Sciatic nerve (tissue), 2 donors: ENCODE results near the gene LEPROT. TPM values are rescaled to one million over a fixed set of nuclear protein-coding genes. Genes with fewer than 3 reads are reported as not detected.
A peak's percentile ranks its signal among the peaks of the same experiment; 100 is the strongest.

ENCODE experiments used
- ATAC-seq: fragments of 200-7000 bp; cut with Tn5 transposase; one replicate; pipeline ENCODE4 v1.9.1; 2020; ENCODE audit warnings: mild to moderate bottlenecking, moderate library complexity
- DNase-seq: peaks from one replicate; pipeline ENCODE4 v3.0.0-alpha.2; 2020; ENCODE audit warnings: low spot score
- intact Hi-C: fragments of 100-400 bp; cut with DNase I; formaldehyde crosslinking; loops from one replicate; pipeline ENCODE4 v1.14.2; 2022
- total RNA-seq: library from RNA; stranded (reverse); fragmentation: NEBNext Ultra II Directional; extraction: Animal tissue kit (Norgen Biotek cat#: 25700); gene quantifications from one replicate; pipeline ENCODE4 v1.2.1, GENCODE V29; 2021
- donor health status: DM: no; HTN: no; CAD: no.
- donor health status: DM: no; HTN: no; CAD: no.

Gene LEPROT
- total RNA-seq, 1 donor from 2014 or later, result 97.5 TPM

DNA sequence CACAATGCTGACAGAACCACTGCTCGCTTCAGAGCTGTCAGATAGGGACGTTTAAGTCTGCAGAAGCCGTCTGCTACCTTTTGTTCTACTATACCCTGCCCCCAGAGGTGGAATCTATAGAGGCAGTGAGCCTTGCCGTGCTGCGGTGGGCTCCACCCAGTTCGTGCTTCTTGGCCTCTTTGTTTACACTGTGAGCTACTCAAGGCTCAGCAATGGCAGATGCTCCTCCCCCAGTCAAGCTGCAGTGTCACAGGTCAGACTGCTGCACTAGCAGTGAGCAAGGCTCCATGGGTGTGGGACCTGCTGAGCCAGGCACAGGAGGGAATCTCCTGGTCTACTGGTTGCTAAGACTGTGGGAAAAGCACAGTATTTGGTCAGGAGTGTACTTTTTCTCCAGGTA lies 47.1 kb downstream of the LEPROT start:
- intact Hi-C loops, result no loop called here
- ATAC-seq, result no peak
- DNase-seq, result no peak

DNA sequence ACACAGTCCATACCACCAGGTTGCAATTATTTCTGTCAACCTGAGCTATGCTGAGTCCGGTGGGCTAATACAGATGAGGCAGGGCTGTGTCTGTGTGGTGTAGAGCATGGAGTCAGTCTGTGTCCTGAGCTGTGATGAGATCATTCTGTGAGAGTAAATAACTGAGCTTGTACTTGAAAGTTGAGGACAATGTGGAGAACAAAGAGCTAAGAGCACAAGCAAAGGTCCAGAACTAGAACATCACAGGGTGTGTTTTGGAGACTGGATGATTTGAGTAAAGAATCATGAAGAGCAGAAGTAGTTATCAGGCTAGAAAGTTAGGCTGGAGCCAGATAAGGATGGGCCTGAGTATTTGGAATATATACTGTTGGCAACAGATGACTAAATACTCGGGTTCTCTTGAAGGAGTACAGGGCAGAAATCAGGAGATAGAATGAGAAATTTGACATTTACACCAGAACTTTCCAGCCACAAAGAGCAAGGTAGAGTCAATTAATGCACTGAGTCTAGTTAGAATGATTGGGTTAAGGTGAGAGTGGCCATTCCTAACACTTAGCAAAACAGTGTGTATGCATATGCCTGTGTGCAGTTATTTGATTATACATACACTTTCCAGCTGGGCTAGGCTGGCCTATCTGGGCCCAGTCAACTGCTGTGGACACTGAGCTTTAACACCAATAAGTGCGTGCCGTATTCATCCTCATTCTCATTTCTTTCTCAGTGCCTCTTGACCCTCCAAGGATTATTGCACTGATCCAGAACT lies 48.8 kb downstream of the LEPROT start:
- ATAC-seq, result peak; percentile 7

DNA sequence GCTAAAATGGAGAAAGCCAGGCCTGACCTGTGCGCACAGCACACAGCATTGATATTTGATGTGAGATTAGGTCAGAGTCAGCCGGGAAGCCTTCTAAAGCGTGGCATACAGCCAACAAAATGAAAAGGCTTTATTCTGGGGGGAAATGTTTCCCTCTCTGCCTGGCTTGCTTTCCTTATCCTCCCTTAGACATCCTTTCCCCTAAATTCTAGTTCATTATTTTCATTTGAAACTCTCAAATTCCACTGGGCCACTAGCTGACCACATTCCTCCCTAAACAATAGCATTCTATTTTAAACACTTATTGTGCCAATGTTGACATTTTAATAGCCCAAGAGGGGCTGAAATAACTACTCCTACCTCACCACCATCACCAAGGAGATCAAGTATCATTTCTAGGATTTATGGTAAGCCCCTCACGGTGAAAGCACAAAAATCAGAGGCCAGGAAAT lies 49.4 kb downstream of the LEPROT start:
- ATAC-seq (peak; percentile 74), DNase-seq (no peak)
- intact Hi-C loops, result no loop called here

More for the DNA sequence above, 48.8 kb downstream of the LEPROT start:
- DNase-seq, result no peak
- intact Hi-C loops, result no loop called here

DNA sequence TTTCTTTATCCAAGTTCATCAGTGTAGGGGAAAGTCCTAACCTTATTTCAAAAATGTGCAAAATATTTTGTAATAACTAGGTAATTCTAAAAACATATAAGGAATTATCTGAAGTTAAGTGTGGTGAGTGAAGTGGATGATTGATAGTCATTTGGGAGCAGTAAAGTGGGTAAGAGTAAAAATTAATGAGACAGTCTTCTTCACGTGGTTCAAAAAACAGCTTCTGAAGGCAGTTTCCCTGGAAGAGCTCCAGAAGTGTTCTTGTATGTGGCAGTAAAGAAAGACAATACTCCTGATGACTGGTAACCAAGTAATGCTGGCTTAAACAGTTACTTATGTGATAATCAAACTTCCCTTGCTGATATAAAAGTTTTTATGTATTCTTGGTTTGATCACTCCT lies 50.3 kb downstream of the LEPROT start:
- intact Hi-C loops, result no loop called here
- ATAC-seq, result no peak
- no peak for DNase-seq

DNA sequence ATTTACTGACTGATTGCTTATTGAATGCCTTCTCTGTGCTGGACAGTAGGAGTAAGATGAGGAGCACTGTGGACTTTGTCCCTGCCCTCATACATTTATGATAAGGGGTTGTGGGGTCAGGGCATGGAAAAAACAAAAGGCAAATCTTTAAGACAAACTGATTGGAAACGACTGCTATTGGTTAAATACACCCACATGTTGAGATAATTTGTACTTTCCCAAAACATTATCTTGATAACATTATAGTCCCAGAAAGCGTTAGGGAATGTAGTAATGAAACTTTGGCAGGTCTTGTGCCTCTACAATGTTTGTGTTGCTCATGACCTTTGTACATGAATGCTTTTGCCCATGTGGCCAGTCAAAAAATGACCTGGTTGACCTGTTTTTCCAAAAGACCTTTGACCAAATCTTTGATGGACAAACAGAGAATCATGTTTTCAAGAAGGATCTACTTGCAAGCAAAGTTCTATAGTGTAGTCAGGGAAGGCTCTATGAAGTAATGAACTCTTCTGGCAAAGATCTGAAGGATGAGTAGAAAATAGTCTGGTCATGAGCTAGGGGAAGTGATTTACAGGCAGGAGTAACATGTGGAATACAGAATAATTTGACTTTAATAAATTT lies 50.9 kb downstream of the LEPROT start:
- DNase-seq (no peak), ATAC-seq (peak; percentile 81)
- intact Hi-C loops, result no loop called here

DNA sequence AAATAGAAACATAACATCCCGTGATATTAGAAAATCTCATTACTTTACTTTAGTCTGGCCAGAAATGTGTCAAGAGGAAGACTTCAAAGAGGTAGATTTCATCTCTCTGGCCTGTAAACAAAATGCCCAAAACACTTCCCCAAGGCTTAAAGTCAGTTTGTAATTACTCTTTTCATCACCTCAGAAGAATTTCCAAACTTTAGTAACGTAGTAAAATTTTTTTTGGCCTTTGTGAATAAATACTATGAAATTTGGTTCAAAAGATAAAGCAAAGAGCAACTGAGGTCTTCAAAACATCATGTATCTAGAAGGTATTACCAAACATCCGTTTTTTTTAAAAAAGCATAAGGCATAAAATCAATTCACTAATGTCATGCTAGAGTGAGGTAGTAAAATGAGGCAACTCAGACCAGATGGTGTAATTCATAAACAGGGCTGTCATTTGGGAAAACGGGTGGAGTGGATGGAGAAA lies 51.4 kb downstream of the LEPROT start:
- ATAC-seq (peak; percentile 79), DNase-seq (no peak)
- intact Hi-C loops, result no loop called here

DNA sequence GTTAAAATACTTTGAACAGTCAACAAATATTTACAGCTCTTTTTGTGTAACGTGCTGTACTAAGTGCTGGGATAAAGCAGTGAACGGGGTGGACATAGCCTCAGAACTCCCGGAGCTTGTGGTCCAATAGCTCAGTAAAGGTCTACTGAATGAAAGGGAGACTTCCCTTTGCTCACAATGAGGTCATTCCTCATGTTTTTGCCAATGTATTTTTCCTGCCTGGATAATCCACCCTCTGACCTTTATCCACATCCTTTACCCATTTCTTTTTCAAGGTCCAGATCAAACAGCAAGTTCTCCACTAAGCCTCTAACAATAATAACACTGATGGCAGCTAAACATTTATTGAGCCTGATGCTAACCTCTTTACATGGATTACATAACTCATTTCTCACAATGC lies 55.9 kb downstream of the LEPROT start:
- intact Hi-C loops, result no loop called here
- no peak for DNase-seq
- ATAC-seq, result no peak

DNA sequence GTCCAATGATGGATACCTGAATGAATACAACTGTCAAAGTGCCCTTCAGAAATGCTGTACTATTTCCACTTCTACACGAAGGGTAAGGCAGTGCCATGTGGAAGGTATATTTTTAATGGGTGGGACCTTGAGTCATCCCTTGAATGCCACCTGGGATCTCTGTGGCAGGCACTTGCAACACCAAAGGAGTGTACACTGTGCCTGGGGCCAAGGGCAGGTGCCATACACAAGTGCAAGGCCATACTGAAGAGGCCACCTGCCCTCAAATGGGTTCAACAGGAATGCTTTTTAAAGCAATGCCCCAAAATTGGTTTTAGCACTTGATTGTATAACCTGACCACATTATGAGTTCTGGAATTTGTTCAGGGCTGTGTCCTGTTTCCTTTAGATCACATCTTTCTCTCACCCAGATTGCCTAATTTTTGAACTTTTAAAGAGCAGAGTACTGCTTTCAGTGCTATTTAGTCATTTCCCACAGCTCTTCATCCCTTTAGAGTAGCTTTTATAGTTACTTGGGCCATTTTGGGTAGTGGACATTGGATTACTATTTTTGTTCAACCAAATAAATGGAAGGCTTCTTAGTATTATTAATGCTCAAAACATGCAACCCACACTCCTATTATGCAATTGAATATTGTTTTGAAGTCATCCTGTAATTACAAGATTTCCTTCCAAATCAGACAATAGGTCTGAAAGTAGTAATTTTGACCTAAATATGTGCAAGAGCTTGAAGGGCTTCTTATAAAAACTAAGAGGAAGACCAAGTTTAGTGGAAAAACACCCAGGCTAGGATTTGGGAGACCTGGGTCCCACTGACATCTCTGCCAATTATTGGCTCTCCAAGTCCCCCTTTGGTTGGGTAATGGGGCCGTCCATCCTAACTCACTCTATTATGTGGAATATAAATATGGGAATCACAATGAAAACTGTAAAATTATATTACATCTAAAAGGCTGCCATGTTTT lies 57.2 kb downstream of the LEPROT start:
- ATAC-seq (peak; percentile 66), DNase-seq (no peak)
- intact Hi-C loops, result no loop called here

DNA sequence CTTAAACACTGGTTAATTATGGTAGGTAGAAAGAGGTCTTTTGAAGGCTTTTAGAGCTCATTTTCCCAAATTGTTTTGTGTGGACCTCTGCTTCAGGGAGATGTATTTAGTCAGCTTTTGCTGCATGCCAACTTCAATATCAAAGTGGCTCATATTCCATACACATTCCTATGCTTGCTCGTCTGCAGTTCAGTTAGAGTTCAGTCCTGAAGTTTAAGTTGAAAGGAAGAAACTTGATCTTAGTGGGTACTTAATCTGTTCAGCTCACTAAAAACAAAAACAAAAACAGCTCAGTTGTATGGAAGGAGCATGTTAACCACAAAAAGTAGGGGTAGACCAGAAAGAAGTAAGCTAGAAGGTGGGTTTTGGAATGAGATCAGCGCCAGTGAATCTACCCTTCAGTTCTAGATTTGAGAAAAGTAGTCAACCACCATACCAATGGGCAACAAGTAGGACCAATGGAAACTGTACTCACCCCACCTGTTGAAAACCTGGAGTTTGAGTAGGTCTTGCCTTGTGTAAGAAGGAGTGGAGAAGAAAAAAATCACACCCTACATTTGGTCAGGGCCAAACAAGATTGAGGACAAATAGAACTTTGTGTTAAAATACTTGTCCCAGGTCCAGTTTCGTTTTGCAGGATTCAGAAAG lies 58.0 kb downstream of the LEPROT start:
- no peak for DNase-seq
- ATAC-seq, result peak; percentile 41
- intact Hi-C loops, result no loop called here

DNA sequence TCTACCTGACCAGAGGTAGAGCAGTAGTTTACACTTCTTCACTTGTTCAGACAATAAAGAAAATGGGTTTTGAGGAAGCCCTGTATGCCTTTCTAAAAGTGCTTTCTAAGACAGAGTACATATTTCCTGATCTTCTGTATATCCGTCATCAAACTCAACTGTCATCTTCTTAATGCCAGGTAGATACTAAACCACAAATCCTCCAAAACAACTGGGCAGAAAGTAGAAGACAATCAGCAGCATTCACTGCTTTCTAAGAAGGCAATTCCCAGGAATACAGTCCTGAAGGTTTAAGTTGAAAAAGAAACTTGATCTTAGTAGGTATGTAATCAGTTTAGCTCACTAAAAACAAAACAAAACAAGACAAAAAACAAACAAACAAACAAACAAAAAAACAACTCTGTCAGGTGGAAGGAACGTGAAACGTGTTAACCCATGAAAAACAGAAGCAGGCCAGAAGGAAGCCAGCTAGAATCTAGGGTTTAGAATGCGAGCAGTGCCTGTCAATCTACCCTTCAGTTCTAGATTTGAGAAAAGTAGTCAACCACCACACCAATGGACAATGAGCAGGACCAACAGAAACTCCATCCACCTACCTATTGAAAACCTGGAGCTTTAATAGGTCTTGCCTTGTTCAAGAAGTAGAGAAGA lies 59.2 kb downstream of the LEPROT start:
- DNase-seq, result no peak
- no peak for ATAC-seq
- intact Hi-C loops, result no loop called here

DNA sequence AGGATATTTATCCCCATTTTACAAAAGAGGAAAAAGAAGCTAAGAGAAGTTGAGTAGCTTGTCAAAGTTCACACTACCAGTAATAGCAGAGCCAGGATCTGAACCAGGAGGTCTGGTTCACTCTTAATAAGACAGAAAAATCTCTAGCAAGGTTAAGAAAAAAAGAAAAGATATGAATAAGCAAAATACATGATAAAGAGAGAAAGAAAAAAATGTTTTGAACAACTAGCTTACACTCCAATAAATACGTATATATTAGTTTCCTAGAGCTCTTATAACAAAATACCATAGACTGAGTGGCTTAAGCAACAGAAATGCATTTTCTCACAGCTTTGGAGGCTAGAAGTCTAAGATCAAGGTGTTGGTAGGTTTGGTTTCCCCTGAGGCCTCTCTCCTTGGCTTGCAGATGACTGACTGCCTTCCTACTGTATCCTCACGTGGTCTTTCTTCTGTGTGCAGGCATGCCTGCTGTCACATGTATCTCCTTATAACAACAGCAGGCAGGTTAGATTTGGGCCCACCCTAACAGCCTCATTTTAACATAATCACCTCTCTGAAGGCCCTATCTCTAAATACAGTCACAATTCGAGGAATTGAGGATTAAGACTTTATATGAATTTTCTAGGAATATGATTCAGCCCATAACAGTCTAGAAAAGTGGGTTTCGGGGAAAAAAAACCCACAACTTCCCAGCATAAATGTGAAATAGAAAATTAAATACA lies 60.4 kb downstream of the LEPROT start:
- ATAC-seq (no peak), DNase-seq (no peak)
- intact Hi-C loops, result no loop called here

DNA sequence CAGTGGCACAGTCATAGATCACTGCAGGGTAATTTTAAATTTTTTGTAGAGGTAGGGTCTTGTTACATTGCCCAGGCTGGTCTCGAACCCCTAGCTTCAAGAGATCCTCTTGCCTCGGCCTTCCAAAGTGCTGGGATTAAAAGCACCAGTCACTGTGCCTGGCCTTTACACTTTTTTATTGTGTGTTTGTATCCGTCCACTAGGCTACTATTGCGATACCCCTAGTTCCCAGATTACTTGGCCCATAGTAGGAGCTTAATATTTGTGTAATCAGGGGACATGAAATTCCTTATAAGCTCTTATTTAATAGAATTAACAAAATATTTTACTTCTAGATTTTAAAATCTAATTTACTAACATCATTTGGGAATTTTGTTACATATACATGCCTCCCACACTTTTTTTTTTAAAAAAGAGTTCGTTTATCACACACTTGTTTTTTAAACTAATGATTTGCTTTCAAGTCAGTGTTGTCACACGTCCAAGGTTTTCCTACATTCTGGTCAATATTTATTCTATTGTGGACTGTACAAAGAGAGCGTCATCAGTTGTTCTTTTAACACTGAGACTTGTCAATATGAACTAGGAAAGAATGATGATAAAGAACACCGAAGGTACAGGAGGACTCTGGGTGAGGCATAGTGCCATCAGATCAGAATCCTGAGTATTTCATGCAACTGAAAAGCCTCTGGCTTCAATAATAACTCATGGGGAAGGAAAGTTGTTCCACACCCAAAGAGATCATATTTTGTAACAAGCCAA lies 63.7 kb downstream of the LEPROT start:
- ATAC-seq (no peak), DNase-seq (no peak)
- intact Hi-C loops, result no loop called here

Other genes starting within 250 kb of the LEPROT start
- 20.7 TPM for gene DNAJC6, start 111.1 kb upstream of the LEPROT start, total RNA-seq
- gene LEPR, start within 50 bp of the LEPROT start, total RNA-seq, result 138 TPM